ENCODE data around the gene AP4E1.
A peak's percentile ranks its signal among the peaks of the same experiment; 100 is the strongest.

The AP4E1 gene

GRCh38 chr15:50908209-50909009, at the start of gene AP4E1:
Gene AP4E1, plus strand, starts transcription at chr15:50908683. Its CDS starts 96 bp downstream, at chr15:50908779.
- peak; percentile 92 for TF ChIP-seq CTCF (IDR thresholded peaks at IDR 0.05; ENCODE audit: borderline replicate concordance, control extremely low read depth, extremely low read depth, insufficient read depth, missing control alignments)
- DNase-seq (ENCODE audit: low spot score), result peak; percentile 88
- in situ Hi-C loops (cut with MboI; ENCODE audit: low sequenced_read_pairs, unreplicated experiment), result no loop called here

- no peak for TF ChIP-seq CTCF (IDR thresholded peaks at IDR 0.05; ENCODE audit: borderline replicate concordance, control extremely low read depth, extremely low read depth, insufficient read depth, missing control alignments)
- in situ Hi-C loops (cut with MboI; ENCODE audit: low sequenced_read_pairs, unreplicated experiment), result no loop called here
- no peak for DNase-seq (ENCODE audit: low spot score)
Observed at GRCh38 chr15:50860824-50861223, 47.7 kb upstream of the AP4E1 start.

GRCh38 chr15:50862553-50862952, 45.9 kb upstream of the AP4E1 start:
- no peak for TF ChIP-seq CTCF (IDR thresholded peaks at IDR 0.05; ENCODE audit: borderline replicate concordance, control extremely low read depth, extremely low read depth, insufficient read depth, missing control alignments)
- DNase-seq (ENCODE audit: low spot score), result no peak
- in situ Hi-C loops (cut with MboI; ENCODE audit: low sequenced_read_pairs, unreplicated experiment), result no loop called here

GRCh38 chr15:50864873-50865272, 43.6 kb upstream of the AP4E1 start:
- TF ChIP-seq CTCF (IDR thresholded peaks at IDR 0.05; ENCODE audit: borderline replicate concordance, control extremely low read depth, extremely low read depth, insufficient read depth, missing control alignments), result no peak
- DNase-seq (ENCODE audit: low spot score), result no peak
- in situ Hi-C loops (cut with MboI; ENCODE audit: low sequenced_read_pairs, unreplicated experiment), result no loop called here

GRCh38 chr15:50865515-50866353, 42.7 kb upstream of the AP4E1 start:
- in situ Hi-C loops (cut with MboI; ENCODE audit: low sequenced_read_pairs, unreplicated experiment), result no loop called here
- no peak for DNase-seq (ENCODE audit: low spot score)
- TF ChIP-seq CTCF (IDR thresholded peaks at IDR 0.05; ENCODE audit: borderline replicate concordance, control extremely low read depth, extremely low read depth, insufficient read depth, missing control alignments), result no peak

- DNase-seq (ENCODE audit: low spot score), result no peak
- in situ Hi-C loops (cut with MboI; ENCODE audit: low sequenced_read_pairs, unreplicated experiment), result no loop called here
- TF ChIP-seq CTCF (IDR thresholded peaks at IDR 0.05; ENCODE audit: borderline replicate concordance, control extremely low read depth, extremely low read depth, insufficient read depth, missing control alignments), result no peak
Observed at GRCh38 chr15:50871832-50872231, 36.7 kb upstream of the AP4E1 start.
